Muscle layer of duodenum (tissue), 2 donors: ENCODE data around the gene GSTM4.

Source experiments
- H3K27ac ChIP-seq: one replicate; pipeline ENCODE4 v1.7.0; 2013; ENCODE audit warnings: mild to moderate bottlenecking, low read length
- H3K27me3 ChIP-seq: one replicate; pipeline ENCODE4 v1.7.0; 2013; ENCODE audit warnings: low read depth, mild to moderate bottlenecking, control low read depth, low read length
- H3K36me3 ChIP-seq, 2 donors: one replicate each; pipeline ENCODE4 v1.7.0; 2013; ENCODE audit warnings: low read length in 2 of 2, control low read depth in 1 of 2, mild to moderate bottlenecking in 1 of 2; ENCODE audit not compliant: insufficient read depth in 2 of 2, control insufficient read depth in 1 of 2
- H3K4me1 ChIP-seq, 2 donors: one replicate each; pipeline ENCODE4 v1.7.0; 2013; ENCODE audit warnings: low read length in 2 of 2, mild to moderate bottlenecking in 2 of 2, control low read depth in 1 of 2, moderate library complexity in 1 of 2; ENCODE audit not compliant: insufficient read depth in 2 of 2, control insufficient read depth in 1 of 2
- H3K4me3 ChIP-seq, 2 donors: one replicate each; pipeline ENCODE4 v1.7.0; 2013; ENCODE audit warnings: low read length in 2 of 2, low read depth in 1 of 2, mild to moderate bottlenecking in 1 of 2
- H3K9me3 ChIP-seq, 2 donors: one replicate each; pipeline ENCODE4 v1.7.0; 2013; ENCODE audit warnings: low read length in 2 of 2, control low read depth in 1 of 2, mild to moderate bottlenecking in 1 of 2; ENCODE audit not compliant: control insufficient read depth in 1 of 2
- donor health status: healthy.

The GSTM4 gene

DNA sequence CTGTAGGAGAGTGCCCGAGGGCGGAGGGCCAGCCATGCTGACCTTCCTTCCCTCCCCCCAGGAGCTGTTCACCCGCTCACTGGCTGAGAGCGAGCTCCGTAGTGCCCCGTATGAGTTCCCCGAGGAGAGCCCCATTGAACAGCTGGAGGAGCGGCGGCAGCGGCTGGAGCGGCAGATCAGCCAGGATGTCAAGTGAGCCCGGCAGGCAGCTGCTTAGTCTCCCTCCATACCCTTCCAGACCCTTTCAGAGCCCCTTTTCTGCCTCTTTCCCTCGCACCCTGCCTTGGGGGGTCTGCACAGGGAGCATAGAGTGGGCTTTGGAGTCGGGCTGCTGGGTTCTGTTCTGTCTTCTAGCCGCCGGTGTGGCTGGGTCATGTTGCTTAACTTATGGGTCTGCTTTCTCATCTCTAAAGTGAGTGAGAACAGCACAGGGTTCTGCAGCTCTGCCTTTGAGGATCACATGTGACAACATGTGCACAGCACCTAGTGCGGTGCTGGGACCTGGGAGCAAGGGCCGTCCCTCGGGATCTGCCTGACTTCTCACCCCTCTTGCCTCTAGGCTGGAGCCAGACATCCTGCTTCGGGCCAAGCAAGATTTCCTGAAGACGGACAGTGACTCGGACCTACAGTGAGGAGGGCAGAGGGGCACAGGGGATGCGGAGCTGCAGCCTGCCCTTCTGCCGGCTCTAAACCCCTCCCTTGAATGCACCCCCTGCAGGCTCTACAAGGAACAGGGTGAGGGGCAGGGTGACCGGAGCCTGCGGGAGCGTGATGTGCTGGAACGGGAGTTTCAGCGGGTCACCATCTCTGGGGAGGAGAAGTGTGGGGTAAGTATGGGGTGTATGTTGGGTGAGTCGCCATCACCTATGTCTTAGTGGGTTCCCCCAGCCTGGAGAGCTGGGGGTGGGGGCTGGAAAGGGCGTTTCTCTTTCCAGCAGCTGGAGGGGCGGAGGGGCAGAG lies 30.0 kb upstream of the GSTM4 start:
- Histone ChIP-seq H3K27me3 (no peaks in the 10 kb centered on the region), H3K9me3 (no peaks in the 10 kb centered on the region), H3K4me1 (peaks cover 14 to 45% of the 10 kb centered on the region in 2 donors), H3K36me3 (peaks cover 36 to 38% of the 10 kb centered on the region in 2 donors), H3K4me3 (no peak overlapping the region), H3K27ac (no peak overlapping the region)

DNA sequence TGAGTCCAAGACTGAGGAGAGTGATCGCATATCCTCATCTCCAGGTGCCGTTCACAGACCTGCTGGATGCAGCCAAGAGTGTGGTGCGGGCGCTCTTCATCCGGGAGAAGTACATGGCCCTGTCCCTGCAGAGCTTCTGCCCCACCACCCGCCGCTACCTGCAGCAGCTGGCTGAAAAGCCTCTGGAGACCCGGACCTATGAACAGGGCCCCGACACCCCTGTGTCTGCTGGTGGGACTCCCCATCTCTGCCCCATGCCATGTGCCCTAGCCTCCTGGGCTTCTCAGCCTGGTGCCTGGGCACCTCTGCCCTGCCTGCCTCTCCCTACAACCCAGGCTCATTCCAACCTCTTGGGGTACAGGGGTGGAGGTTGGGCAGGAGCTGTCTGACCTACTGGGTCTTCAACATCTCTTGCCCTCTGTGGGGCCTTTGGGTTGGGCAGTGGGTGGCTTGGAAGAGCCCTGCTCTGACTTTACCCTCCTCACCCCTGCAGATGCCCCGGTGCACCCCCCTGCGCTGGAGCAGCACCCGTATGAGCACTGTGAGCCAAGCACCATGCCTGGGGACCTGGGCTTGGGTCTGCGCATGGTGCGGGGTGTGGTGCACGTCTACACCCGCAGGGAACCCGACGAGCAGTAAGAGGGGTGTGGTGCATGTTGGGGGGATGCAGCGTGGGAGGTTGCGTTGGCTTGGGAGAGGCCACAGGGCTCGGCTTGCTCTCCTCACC lies 29.1 kb upstream of the GSTM4 start:
- Histone ChIP-seq H3K27ac (no peak overlapping the region), H3K9me3 (no peaks in the 10 kb centered on the region), H3K27me3 (no peaks in the 10 kb centered on the region), H3K4me1 (peaks cover 9 to 42% of the 10 kb centered on the region in 2 donors), H3K36me3 (peaks cover 40 to 43% of the 10 kb centered on the region in 2 donors), H3K4me3 (no peak overlapping the region)

DNA sequence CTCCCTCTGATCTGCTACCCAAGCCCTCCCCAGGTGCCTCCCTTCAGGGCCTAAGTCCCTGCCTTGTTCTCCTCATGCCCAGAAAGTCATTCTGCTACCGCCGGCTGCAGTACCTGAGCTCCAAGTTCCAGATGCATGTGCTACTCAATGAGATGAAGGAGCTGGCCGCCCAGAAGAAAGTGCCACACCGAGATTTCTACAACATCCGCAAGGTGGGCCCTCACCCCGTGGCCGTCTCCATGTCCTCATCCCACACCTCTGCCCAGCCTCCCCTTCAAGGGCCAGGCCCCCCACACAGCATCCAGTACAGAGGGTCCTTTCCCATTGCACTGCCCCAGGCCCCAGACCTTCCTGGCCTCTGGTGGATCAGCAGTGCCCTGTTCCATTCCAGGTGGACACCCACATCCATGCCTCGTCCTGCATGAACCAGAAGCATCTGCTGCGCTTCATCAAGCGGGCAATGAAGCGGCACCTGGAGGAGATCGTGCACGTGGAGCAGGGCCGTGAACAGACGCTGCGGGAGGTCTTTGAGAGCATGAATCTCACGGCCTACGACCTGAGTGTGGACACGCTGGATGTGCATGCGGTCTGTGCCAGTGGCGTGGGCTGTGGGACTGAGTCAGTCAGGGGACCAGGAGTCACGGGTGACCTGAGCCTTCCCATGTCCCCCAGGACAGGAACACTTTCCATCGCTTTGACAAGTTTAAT lies 28.1 kb upstream of the GSTM4 start:
- no peaks in the 10 kb centered on the region for H3K27me3 ChIP-seq
- H3K9me3 ChIP-seq, result no peaks in the 10 kb centered on the region
- H3K4me1 ChIP-seq, result peaks cover 0 to 42% of the 10 kb centered on the region in 2 donors
- no peak overlapping the region for H3K27ac ChIP-seq
- H3K4me3 ChIP-seq, result no peak overlapping the region
- H3K36me3 ChIP-seq, result peaks cover 40 to 43% of the 10 kb centered on the region in 2 donors

DNA sequence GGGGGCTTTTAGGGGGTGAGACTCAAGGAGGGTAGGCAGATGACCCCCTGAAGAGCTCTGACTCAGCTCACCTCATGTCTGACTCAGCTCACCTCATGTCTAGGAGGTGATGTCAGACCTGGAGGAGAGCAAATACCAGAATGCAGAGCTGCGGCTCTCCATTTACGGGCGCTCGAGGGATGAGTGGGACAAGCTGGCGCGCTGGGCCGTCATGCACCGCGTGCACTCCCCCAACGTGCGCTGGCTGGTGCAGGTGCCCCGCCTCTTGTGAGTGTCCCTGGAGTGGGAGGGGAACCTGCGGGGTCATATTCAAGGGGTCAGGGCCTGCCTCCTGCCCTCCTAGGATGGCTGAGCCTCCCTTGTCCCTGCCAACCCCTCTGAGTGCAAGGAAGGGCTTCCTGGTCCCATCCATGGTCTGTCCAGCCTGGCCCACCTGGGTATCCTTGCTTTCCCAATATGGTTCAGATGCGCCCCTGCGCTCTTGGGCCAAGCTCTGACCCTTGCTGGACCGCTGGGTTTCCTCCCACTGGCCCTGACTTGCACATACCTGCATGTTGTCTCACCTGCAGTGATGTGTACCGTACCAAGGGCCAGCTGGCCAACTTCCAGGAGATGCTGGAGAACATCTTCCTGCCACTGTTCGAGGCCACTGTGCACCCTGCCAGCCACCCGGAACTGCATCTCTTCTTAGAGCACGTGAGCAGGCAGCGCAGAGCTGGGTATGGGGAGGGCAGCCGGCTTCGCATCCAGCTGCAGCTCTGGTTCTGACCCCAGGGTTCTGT lies 27.2 kb upstream of the GSTM4 start:
- H3K4me1 ChIP-seq, result peaks cover 0 to 36% of the 10 kb centered on the region in 2 donors
- peaks cover 40 to 43% of the 10 kb centered on the region in 2 donors for H3K36me3 ChIP-seq
- no peak overlapping the region for H3K27ac ChIP-seq
- no peak overlapping the region for H3K4me3 ChIP-seq
- no peaks in the 10 kb centered on the region for H3K9me3 ChIP-seq
- no peaks in the 10 kb centered on the region for H3K27me3 ChIP-seq

DNA sequence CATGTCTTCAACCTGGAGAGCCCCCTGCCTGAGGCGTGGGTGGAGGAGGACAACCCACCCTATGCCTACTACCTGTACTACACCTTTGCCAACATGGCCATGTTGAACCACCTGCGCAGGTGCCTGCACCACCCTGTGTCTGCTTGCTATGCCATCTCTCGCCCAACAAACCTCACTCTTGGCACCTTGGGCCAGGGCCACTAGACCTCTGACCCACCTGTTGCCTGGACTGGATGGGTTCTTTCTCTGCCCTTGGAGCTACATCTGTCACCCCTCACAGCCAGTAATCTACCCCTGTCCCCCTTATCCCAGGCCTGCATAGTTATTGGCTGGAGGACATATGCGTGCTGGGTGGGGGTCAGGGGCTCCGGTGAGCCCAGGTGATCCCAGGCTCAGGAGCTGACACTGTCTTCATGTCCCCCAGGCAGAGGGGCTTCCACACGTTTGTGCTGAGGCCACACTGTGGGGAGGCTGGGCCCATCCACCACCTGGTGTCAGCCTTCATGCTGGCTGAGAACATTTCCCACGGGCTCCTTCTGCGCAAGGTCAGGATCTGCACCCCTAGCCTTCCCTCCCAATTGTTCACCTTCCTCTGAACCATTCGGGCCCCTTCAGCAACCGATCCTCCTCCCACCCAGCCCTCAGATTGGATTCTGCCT lies 26.4 kb upstream of the GSTM4 start:
- no peak overlapping the region for H3K27ac ChIP-seq
- H3K27me3 ChIP-seq, result no peaks in the 10 kb centered on the region
- no peak overlapping the region for H3K4me3 ChIP-seq
- peaks cover 0 to 28% of the 10 kb centered on the region in 2 donors for H3K4me1 ChIP-seq
- H3K36me3 ChIP-seq, result peaks cover 40 to 43% of the 10 kb centered on the region in 2 donors
- no peaks in the 10 kb centered on the region for H3K9me3 ChIP-seq

DNA sequence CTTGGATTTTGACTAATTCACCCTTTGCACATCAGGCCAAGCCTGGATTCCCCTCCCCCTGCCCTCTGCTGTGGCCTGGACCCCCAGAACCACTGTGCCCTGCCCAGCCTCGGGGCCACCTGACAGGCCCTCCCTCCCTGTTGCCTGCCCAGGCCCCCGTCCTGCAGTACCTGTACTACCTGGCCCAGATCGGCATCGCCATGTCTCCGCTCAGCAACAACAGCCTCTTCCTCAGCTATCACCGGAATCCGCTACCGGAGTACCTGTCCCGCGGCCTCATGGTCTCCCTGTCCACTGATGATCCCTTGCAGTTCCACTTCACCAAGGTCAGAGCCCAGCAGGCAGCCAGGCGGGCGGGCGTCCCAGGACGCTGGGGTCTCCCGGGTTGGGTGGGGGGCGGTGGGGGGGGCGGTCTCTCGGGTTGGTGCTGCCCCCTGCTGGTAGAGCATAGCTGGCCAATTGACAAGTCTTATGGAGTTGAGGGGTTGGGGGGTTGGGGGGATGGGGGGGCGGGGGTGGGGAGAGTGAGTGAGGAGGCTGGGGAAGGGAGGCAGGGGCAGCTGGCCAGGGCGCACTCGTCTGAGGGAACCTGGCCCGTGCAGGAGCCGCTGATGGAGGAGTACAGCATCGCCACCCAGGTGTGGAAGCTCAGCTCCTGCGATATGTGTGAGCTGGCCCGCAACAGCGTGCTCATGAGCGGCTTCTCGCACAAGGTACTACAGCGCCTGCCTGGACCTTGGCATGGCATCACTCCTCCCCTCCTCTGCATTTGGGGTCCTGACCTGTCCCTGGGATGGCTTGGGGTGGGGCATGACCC lies 25.6 kb upstream of the GSTM4 start:
- no peak overlapping the region for H3K4me3 ChIP-seq
- H3K27me3 ChIP-seq, result no peaks in the 10 kb centered on the region
- H3K36me3 ChIP-seq, result peaks cover 40 to 43% of the 10 kb centered on the region in 2 donors
- H3K27ac ChIP-seq, result no peak overlapping the region
- H3K9me3 ChIP-seq, result no peaks in the 10 kb centered on the region
- peaks cover 0 to 20% of the 10 kb centered on the region in 2 donors for H3K4me1 ChIP-seq

DNA sequence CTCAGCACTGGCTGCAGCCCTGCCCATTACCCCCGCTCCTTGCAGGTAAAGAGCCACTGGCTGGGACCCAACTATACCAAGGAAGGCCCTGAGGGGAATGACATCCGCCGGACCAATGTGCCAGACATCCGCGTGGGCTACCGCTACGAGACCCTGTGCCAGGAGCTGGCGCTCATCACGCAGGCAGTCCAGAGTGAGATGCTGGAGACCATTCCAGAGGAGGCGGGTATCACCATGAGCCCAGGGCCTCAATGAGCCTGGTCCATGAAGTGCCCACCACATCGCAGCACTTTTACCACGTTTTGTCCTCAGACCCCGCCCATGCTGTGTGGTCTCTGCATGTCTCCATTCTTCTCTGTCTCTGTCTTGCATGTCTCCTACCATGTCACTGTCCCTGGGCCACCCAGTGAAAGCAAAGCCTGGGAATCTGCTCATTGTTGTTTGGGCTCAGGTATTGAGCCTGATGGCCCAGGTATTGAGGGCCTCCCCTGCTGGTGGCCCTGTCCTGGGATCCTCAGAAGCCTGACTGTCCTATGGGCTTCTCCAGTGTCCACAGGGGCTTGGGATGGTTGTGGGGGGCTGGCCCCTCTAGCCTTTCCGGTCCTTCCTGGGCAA lies 24.9 kb upstream of the GSTM4 start:
- no peaks in the 10 kb centered on the region for H3K9me3 ChIP-seq
- no peak overlapping the region for H3K4me3 ChIP-seq
- H3K36me3 ChIP-seq, result peaks cover 40 to 41% of the 10 kb centered on the region in 2 donors
- no peak overlapping the region for H3K27ac ChIP-seq
- no peaks in the 10 kb centered on the region for H3K27me3 ChIP-seq
- H3K4me1 ChIP-seq, result peaks cover 5 to 25% of the 10 kb centered on the region in 2 donors

DNA sequence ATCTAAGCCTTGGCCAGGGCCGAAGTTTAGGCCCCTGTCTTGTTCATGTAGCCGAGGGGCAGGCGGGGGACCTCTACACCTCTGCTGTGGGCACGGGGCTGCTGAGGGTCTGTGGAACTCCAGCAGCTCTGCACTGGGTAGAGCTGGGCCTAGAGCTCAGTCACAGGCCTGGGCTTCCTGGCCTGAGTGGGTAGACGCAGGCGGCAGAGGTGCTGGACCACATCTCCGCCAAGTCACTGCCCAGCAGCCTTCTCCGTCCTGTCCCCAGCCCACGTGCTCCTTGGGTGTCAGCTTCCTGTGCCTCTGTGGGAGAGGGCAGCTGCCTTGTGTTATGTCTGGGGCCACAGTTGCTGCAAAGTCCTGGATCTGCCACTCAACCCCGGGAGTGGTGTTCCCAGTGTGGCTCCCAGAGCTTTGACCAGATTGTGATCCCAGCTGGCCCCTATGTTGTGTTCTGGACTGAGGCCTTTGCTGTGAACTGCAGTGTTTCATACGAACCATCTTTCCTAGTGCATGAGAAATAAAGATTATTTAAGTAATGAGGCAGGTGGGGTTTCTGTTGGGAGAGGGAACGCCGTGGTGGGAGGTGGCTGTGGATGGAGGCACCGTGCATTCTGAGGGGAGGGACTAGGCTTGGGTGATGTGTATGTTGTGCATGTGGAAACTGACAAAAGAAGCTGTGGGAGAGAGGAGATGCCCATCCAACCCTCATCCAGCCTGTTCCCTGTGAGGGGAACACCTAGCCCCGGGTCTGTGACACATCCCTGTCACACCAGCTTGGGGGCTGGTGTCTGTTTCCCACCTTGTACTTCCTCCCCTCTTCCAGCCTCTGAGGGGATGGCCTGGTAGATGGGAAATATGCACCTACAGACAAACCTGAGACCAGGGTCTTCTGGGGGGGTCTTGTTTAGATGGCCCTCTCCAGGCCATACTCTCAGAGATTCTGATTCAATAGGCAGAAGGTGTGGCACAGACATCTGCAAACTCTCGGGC lies 24.1 kb upstream of the GSTM4 start:
- no peak overlapping the region for H3K4me3 ChIP-seq
- no peak overlapping the region for H3K27ac ChIP-seq
- H3K27me3 ChIP-seq, result no peaks in the 10 kb centered on the region
- no peaks in the 10 kb centered on the region for H3K9me3 ChIP-seq
- H3K36me3 ChIP-seq, result peaks cover 33 to 34% of the 10 kb centered on the region in 2 donors
- peaks cover 12 to 32% of the 10 kb centered on the region in 2 donors for H3K4me1 ChIP-seq
